ENCODE measurements around the gene AGBL1.

Gene AGBL1

GRCh38 chr15:86079508-86080266, at the start of gene AGBL1:
Gene AGBL1 (plus strand): TSS chr15:86079871.
- Histone ChIP-seq H3K4me1 (ENCODE audit: insufficient read depth, low read length) (no peaks in the 10 kb centered on the region), H3K36me3 (ENCODE audit: insufficient read depth, low read length) (no peaks in the 10 kb centered on the region), H3K4me3 (ENCODE audit: low read length) (no peak within 1 kb of the TSS), H3K27me3 (ENCODE audit: insufficient read depth, low read length) (no peaks in the 10 kb centered on the region), H3K9me3 (ENCODE audit: low read length) (no peaks in the 10 kb centered on the region), H2AFZ (ENCODE audit: low read depth, low read length) (no peak within 1 kb of the TSS)

- Histone ChIP-seq H3K27me3 (ENCODE audit: insufficient read depth, low read length) (no peaks in the 10 kb centered on the region), H2AFZ (ENCODE audit: low read depth, low read length) (no peak overlapping the region), H3K9me3 (ENCODE audit: low read length) (no peaks in the 10 kb centered on the region), H3K36me3 (ENCODE audit: insufficient read depth, low read length) (no peaks in the 10 kb centered on the region), H3K4me3 (ENCODE audit: low read length) (no peak overlapping the region), H3K4me1 (ENCODE audit: insufficient read depth, low read length) (no peaks in the 10 kb centered on the region)
Observed at GRCh38 chr15:86034904-86035303, 44.8 kb upstream of the AGBL1 start.

GRCh38 chr15:86036243-86036642, 43.4 kb upstream of the AGBL1 start:
- Histone ChIP-seq H3K36me3 (ENCODE audit: insufficient read depth, low read length) (no peaks in the 10 kb centered on the region), H3K4me1 (ENCODE audit: insufficient read depth, low read length) (peaks cover 5% of the 10 kb centered on the region), H3K27me3 (ENCODE audit: insufficient read depth, low read length) (no peaks in the 10 kb centered on the region), H3K4me3 (ENCODE audit: low read length) (no peak overlapping the region), H3K9me3 (ENCODE audit: low read length) (no peaks in the 10 kb centered on the region), H2AFZ (ENCODE audit: low read depth, low read length) (no peak overlapping the region)

- H3K4me1 ChIP-seq (ENCODE audit: insufficient read depth, low read length), result peaks cover 5% of the 10 kb centered on the region
- H2AFZ ChIP-seq (ENCODE audit: low read depth, low read length), result no peak overlapping the region
- H3K36me3 ChIP-seq (ENCODE audit: insufficient read depth, low read length), result no peaks in the 10 kb centered on the region
- H3K4me3 ChIP-seq (ENCODE audit: low read length), result no peak overlapping the region
- no peaks in the 10 kb centered on the region for H3K9me3 ChIP-seq (ENCODE audit: low read length)
- H3K27me3 ChIP-seq (ENCODE audit: insufficient read depth, low read length), result no peaks in the 10 kb centered on the region
Observed at GRCh38 chr15:86038491-86038890, 41.2 kb upstream of the AGBL1 start.

- Histone ChIP-seq H3K4me3 (ENCODE audit: low read length) (no peak overlapping the region), H3K9me3 (ENCODE audit: low read length) (no peaks in the 10 kb centered on the region), H3K27me3 (ENCODE audit: insufficient read depth, low read length) (no peaks in the 10 kb centered on the region)
Observed at GRCh38 chr15:86040356-86041033, 39.2 kb upstream of the AGBL1 start.

GRCh38 chr15:86041399-86041798, 38.3 kb upstream of the AGBL1 start:
- H3K4me3 ChIP-seq (ENCODE audit: low read length), result no peak overlapping the region
- peaks cover 5% of the 10 kb centered on the region for H3K4me1 ChIP-seq (ENCODE audit: insufficient read depth, low read length)
- H3K36me3 ChIP-seq (ENCODE audit: insufficient read depth, low read length), result no peaks in the 10 kb centered on the region
- H3K27me3 ChIP-seq (ENCODE audit: insufficient read depth, low read length), result no peaks in the 10 kb centered on the region
- no peaks in the 10 kb centered on the region for H3K9me3 ChIP-seq (ENCODE audit: low read length)
- H2AFZ ChIP-seq (ENCODE audit: low read depth, low read length), result no peak overlapping the region

More at GRCh38 chr15:86040356-86041033, 39.2 kb upstream of the AGBL1 start:
- peaks cover 5% of the 10 kb centered on the region for H3K4me1 ChIP-seq (ENCODE audit: insufficient read depth, low read length)
- no peak overlapping the region for H2AFZ ChIP-seq (ENCODE audit: low read depth, low read length)
- H3K36me3 ChIP-seq (ENCODE audit: insufficient read depth, low read length), result no peaks in the 10 kb centered on the region

- Histone ChIP-seq H2AFZ (ENCODE audit: low read depth, low read length) (no peak overlapping the region), H3K9me3 (ENCODE audit: low read length) (no peaks in the 10 kb centered on the region), H3K4me1 (ENCODE audit: insufficient read depth, low read length) (peaks cover 5% of the 10 kb centered on the region), H3K36me3 (ENCODE audit: insufficient read depth, low read length) (no peaks in the 10 kb centered on the region), H3K4me3 (ENCODE audit: low read length) (no peak overlapping the region), H3K27me3 (ENCODE audit: insufficient read depth, low read length) (no peaks in the 10 kb centered on the region)
Observed at GRCh38 chr15:86042226-86042625, 37.4 kb upstream of the AGBL1 start.

GRCh38 chr15:86044981-86045380, 34.7 kb upstream of the AGBL1 start:
- H3K36me3 ChIP-seq (ENCODE audit: insufficient read depth, low read length), result no peaks in the 10 kb centered on the region

GRCh38 chr15:86054338-86054737, 25.3 kb upstream of the AGBL1 start:
- Histone ChIP-seq H3K9me3 (ENCODE audit: low read length) (no peaks in the 10 kb centered on the region), H2AFZ (ENCODE audit: low read depth, low read length) (no peak overlapping the region), H3K4me1 (ENCODE audit: insufficient read depth, low read length) (no peaks in the 10 kb centered on the region), H3K4me3 (ENCODE audit: low read length) (no peak overlapping the region), H3K36me3 (ENCODE audit: insufficient read depth, low read length) (no peaks in the 10 kb centered on the region), H3K27me3 (ENCODE audit: insufficient read depth, low read length) (no peaks in the 10 kb centered on the region)

More at GRCh38 chr15:86044981-86045380, 34.7 kb upstream of the AGBL1 start:
- H3K27me3 ChIP-seq (ENCODE audit: insufficient read depth, low read length), result no peaks in the 10 kb centered on the region
- no peak overlapping the region for H3K4me3 ChIP-seq (ENCODE audit: low read length)
- H2AFZ ChIP-seq (ENCODE audit: low read depth, low read length), result no peak overlapping the region
- peaks cover 5% of the 10 kb centered on the region for H3K4me1 ChIP-seq (ENCODE audit: insufficient read depth, low read length)
- no peaks in the 10 kb centered on the region for H3K9me3 ChIP-seq (ENCODE audit: low read length)

GRCh38 chr15:86055688-86056087, 24.0 kb upstream of the AGBL1 start:
- no peaks in the 10 kb centered on the region for H3K36me3 ChIP-seq (ENCODE audit: insufficient read depth, low read length)
- H3K9me3 ChIP-seq (ENCODE audit: low read length), result no peaks in the 10 kb centered on the region
- H3K4me1 ChIP-seq (ENCODE audit: insufficient read depth, low read length), result no peaks in the 10 kb centered on the region
- H3K27me3 ChIP-seq (ENCODE audit: insufficient read depth, low read length), result no peaks in the 10 kb centered on the region
- H3K4me3 ChIP-seq (ENCODE audit: low read length), result no peak overlapping the region
- H2AFZ ChIP-seq (ENCODE audit: low read depth, low read length), result no peak overlapping the region

- Histone ChIP-seq H3K27me3 (ENCODE audit: insufficient read depth, low read length) (no peaks in the 10 kb centered on the region), H2AFZ (ENCODE audit: low read depth, low read length) (no peak overlapping the region), H3K9me3 (ENCODE audit: low read length) (no peaks in the 10 kb centered on the region), H3K4me3 (ENCODE audit: low read length) (no peak overlapping the region), H3K36me3 (ENCODE audit: insufficient read depth, low read length) (no peaks in the 10 kb centered on the region), H3K4me1 (ENCODE audit: insufficient read depth, low read length) (peaks cover 6% of the 10 kb centered on the region)
Observed at GRCh38 chr15:86059851-86060250, 19.8 kb upstream of the AGBL1 start.

GRCh38 chr15:86060674-86061073, 19.0 kb upstream of the AGBL1 start:
- Histone ChIP-seq H3K9me3 (ENCODE audit: low read length) (no peaks in the 10 kb centered on the region), H2AFZ (ENCODE audit: low read depth, low read length) (no peak overlapping the region), H3K27me3 (ENCODE audit: insufficient read depth, low read length) (no peaks in the 10 kb centered on the region), H3K4me1 (ENCODE audit: insufficient read depth, low read length) (peaks cover 6% of the 10 kb centered on the region), H3K36me3 (ENCODE audit: insufficient read depth, low read length) (no peaks in the 10 kb centered on the region), H3K4me3 (ENCODE audit: low read length) (no peak overlapping the region)

- Histone ChIP-seq H3K9me3 (ENCODE audit: low read length) (no peaks in the 10 kb centered on the region), H3K27me3 (ENCODE audit: insufficient read depth, low read length) (no peaks in the 10 kb centered on the region), H3K36me3 (ENCODE audit: insufficient read depth, low read length) (no peaks in the 10 kb centered on the region), H3K4me1 (ENCODE audit: insufficient read depth, low read length) (peaks cover 6% of the 10 kb centered on the region), H2AFZ (ENCODE audit: low read depth, low read length) (no peak overlapping the region), H3K4me3 (ENCODE audit: low read length) (no peak overlapping the region)
Observed at GRCh38 chr15:86061581-86061980, 18.1 kb upstream of the AGBL1 start.
